HS-5 (cell line): ENCODE data around the gene BUD31.
A peak's percentile ranks its signal among the peaks of the same experiment; 100 is the strongest.

Experiments
- DNase-seq: peaks from one replicate; pipeline ENCODE4 v3.0.0-alpha.2; 2012; ENCODE audit warnings: low read depth

BUD31 gene

DNA sequence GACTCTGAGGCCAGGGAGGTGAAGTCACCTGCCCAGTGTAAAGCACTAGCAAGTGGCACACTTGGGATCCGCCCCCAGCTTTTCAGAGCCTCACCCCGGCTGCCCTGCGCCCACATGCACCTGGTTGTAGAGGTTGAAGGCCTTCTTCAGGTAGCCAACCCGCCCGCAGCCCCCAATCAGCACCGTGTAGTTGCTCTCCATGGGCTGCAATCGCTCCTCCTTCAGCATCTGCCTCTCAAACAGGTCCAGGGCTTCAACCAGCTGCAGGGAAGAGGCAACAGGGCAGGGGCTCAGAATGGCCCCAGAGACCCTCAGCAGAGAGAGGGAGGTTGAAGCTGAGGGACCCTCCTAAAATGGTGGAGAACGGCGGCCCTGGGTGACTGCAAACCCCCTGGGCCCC, 24.4 kb downstream of the BUD31 start:
- DNase-seq: no peak

DNA sequence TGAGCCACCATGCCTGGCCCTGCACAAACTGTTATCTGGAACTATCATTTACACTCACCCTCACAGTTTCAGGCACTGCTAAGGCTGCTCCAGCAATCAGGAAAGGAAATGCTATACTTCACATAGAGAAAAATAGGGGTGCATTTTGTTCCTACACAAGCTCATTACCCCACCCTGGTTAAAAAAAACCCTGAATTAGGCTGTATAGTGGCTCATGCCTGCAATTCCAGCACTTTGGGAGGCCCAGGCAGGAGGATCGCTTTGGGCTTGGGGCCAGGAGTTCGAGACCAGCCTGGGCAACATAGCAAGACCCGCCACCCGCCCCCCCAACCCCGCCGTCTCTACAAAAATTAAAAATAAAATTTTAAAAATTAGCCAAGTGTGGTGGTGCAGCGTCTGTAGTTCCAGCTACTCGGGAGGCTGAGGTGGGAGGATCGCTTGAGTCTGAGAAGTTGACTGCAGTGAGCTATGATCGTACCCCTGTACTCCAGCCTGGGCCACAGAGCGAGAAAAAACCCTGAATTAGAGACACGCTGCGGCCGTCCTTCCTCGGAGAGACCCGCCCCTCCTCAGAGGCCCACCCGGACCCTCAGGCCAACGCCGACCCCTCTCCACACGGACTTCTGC, 29.3 kb downstream of the BUD31 start:
- DNase-seq: no peak

DNA sequence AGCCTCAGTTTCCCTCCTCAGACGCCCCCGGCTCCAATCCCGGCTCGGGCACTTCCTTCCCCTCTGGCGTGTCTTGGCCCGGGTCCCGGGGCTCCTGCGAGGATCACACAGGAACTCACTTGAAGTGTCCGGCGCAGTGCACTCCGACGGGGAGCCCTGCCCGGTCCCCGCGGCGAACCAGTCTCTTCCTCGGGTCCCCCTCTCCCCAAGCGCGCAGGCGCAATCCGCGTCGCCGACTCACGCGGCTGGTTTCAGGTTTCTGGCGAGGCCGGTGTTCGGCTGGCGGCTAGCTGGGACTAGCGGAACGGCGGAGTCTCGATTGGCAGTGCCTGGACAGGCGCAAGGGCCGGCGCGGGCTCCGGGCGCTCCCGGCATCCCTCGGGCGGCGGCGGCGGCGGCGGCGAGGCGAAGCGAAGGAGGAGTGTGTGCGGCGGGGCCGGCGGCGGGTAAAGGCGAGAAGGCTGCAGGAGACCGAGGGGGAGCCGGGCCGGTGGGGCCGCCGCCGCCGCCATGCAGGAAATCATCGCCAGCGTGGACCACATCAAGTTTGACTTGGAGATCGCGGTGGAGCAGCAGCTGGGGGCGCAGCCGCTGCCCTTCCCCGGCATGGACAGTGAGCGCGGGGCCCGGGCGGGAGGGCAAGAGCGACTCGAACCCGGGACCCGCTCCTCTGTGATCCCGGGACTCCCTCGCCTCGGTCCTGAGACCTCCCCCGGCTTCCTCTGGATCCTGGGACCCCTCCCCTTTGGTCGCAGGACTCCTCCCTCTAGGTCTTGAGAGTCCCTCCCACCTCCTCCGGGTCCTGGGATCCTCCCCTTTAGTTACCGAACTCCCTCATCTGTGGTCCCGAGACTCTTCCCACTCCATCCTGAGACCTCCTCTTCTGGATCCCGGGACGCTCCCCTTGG, 30.1 kb downstream of the BUD31 start, which contains the start of the genes CPSF4 and PTCD1:
Gene CPSF4, plus strand, starts transcription at position 371 of the 908 bp plus-strand sequence. Its CDS starts 140 bp downstream, at position 511.
Gene PTCD1, minus strand, starts transcription at position 226 of the 908 bp plus-strand sequence. CDS start 3,556 bp downstream, outside the sequence.
- DNase-seq: peak; percentile 53

DNA sequence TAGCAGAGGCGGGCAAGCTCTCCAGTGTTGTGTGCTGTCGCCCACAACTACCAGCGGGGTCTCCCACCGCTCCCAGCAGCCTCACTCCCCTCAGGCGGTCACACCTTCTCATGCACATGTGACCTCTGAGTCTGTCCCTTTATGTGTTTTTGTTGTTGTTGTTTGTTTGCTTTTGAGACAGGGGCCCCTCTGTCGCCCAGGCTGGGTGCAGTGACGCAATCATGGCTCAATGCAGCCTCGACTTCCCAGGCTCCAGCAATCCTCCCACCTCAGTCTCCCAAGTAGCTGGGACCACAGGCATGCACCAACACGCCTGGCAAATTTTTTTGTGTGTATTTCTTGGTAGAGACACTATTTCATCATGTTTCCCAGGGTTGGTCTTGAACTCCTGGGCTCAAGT, 31.4 kb downstream of the BUD31 start:
- no peak for DNase-seq

DNA sequence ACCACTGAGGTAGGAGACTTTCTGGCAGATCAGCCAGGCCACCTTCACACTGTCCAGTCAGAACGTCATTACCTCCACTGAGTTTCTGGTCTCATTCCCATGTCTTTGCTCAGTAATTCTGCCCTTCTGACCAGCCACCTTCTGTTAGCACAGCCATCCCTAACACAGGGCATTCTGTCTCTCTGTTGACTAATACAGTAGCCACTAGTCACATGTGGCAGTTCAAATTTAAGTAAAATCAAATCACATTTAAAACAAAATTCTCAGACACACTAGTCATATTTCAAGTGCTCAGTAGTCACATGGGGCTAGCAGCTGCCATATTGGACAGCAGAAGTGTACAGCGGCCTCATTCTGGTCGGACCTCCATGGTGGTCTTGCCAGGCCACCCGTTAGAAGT, 37.3 kb downstream of the BUD31 start:
- no peak for DNase-seq

DNA sequence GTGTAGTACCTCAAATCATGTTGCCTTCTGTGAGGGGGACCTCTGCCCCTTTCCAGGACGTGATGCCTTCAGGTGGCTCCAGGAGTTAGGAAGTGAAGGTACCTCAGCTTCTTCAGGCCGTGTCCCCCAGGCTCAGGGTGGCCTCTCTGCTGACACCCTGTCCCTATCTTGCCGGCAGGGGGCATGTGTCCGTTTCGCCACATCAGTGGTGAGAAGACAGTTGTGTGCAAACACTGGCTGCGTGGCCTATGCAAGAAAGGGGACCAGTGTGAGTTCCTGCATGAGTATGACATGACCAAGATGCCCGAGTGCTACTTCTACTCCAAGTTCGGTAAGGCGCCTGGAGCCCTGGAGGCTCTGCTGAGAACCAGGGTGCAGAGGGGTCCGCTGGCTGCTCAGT, 39.2 kb downstream of the BUD31 start:
- no peak for DNase-seq

DNA sequence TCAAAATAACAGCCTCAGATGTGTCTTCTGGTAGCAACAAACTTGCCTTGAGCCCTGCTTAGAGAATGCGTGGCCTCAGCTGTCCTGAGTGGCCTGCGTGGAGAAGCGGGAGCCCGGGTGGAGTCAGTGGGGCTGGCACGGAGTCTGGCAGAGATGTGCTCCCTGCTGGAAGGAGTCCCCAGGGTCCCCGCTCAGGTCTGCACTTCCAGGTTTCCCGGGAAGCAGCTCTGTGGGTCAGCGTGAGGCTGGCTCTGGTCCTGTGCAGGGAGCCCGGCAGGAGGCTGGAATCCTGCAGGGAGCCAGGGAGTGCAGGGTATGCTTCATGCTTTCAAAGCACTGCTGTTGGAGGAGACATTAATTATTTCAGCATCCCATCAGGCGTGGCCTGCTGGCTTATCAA, 40.1 kb downstream of the BUD31 start:
- DNase-seq: no peak

DNA sequence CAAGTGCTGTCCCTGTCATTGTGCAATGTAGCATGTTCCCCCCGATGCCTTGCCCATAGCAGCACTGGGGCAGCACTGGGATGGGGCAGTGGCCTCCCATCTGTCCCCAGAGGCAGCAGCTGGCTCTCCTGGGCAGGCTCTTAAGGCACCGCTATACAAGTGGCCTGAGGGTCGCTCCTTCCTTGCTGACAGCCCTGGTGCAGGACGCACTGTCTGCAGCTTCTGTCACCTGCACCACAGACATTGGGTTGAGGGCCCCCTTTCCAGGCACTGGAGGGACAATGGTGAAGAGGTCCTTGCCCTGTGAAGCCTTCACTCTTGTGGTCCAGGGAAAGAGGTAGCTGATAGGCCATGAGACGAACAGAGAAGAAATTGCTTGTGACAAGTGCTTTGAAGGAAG, 40.6 kb downstream of the BUD31 start:
- no peak for DNase-seq

DNA sequence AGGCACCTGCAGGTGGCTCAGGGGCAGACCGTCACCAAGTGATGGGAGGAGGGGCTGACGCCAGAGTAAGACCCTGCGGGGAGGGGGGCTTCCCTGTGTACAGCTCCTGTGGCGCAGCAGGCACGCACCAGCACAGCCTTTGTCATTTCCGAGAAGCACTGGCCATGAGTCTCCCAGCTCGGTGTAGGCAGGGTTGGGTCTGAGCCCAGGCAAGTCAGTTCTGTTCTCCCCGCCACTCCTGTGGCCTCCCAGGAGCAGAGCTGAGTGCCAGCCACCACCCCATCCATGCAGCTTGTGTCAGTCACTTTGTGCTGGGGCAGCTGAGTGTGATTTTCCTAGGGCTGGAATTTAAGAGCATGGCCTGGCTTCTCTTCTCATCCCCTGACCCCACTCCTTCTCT, 43.2 kb downstream of the BUD31 start:
- no peak for DNase-seq

DNA sequence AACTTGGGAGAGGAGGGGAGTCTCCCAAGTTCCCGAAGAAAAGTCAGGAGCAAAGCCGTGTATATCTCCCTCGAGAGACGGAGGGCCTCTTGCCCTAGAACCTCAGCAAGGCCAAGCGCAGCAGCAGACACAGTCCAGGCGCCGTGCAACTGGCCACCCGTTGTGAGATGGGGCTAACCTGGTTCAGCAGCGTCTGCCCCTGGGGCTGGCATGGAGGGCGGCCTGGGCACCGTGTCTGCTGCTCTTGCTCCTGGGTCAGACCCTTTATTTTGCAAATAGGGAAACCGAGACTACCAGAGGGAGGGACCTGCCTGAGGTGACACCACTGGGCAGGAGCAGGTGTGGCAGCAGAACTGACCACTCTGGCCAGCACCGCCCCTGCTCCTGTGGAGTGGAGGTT, 43.8 kb downstream of the BUD31 start:
- no peak for DNase-seq

DNA sequence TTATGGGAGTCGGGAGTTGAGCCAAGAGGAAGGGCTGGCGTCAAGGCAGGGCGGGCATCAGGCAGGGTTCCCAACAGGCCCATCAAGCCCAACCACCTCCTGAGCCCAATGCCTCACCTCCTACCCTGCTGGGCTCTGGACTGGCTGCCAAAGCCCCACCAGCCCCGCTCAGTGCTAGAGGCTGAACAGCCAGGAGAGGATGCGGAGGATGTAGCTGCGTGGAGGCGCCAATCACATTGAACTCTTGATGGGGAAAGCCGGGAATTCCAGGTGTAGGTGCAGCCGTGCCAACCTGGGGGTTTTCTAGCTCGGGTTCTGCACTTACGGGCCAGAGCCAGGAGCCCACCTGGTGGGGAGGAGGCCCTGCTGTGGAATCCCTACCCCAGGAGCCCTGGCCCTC, 44.3 kb downstream of the BUD31 start:
- DNase-seq: no peak

DNA sequence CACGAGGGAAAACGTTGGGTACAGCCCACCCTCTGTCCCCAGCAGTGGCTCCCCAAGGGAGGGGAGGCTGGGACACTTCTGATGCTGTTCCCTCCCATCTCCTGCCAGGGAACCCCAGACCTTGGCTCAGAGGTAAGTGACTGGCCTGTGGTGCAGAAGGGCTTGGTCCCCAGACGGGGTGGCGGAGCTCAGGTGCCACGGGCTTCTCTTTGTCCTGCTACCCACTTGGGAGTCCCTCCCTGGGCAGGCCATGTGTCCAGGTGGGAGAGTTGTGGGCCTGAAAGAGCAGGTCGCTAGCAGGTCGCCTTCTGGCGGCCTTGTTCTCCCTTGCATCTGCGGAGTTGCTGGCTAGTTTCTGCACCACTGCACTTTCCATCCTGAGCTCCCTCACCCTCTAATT, 47.1 kb downstream of the BUD31 start:
- no peak for DNase-seq

DNA sequence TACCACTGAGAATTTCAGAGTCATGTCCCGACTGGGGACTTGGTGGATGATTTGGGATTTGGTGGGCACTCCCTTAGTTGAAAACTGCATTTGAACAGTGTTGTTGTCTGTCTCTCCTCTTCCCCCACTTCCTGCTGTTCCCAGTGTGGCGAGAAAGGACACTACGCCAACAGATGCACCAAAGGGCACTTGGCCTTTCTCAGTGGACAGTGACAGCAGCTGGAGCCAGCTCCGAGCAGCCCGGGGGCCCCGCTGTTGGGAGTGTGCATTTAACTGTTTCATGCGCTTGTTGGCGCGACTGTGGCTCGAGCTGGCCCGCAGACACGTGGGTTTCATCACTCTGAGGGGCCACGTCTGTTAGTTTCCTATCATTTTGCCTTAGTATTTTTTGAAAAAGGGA, 47.5 kb downstream of the BUD31 start:
- DNase-seq: no peak

DNA sequence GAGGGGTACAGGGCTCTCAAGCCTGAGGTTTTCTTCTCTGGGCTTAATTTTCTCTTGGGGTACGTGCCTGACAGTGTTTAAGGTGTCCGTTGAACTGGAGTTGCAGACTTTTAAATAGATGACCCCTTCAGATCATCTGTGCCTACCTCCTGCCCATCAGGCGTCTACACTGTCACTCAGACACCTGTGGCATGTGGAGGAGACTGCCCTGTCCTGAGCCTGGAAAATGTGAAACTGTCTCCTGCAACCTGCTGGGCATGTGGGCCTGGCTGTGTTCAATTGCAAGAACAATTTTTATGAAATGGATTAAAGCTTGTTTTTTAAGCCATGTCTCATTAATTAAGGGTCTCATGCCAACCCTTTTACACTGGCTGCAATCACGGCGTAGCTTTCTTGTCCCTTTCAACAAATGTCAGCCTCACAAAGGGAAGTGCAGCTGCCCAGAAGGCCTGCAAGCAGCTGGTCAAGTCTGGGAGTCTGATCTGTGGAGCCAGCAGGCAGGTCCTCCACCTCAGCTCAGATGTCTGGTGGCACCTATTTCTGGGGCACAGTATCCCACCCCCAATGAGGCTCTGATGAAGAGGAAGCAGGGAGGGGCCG, 48.4 kb downstream of the BUD31 start:
- DNase-seq: no peak

DNA sequence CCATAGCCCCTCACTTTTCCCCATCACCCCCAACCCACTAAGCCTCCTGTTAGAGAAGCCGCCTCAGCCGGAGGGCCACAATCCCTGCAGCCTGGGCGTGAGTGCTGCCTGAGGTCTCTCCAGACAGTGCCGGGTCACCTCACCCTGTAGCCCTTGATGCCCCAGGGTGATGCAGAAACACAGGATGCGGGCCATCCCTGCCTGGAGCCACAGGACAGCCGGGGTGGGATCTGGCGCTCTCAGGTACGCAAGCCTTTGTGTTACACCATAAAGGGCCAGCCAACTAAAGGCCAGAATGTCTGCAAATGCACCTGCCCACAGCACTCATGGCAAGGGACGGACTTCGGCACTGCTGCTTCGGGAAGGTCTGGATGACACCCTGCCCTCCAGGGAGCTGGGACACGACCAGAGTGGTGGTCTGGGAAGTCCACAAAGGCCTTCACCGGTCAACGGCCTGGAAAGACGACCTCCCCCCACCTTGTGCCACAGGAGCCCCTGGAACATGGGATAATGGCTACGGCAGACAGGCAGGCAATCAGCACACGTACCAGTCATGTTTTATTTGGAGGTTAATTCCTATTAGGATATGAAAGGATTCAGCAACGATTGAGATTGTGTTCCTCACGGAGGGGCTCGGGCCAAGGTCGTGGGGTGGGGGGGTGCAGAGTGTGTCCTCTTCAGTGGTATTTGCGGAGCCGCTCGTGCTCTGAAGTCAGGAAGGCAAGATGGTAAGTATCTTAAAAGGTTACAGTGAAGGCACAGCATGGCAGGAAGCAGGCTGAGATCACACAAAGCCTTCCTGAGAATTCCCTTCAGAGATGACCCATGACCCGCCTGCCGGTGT, 49.1 kb downstream of the BUD31 start:
- no peak for DNase-seq

DNA sequence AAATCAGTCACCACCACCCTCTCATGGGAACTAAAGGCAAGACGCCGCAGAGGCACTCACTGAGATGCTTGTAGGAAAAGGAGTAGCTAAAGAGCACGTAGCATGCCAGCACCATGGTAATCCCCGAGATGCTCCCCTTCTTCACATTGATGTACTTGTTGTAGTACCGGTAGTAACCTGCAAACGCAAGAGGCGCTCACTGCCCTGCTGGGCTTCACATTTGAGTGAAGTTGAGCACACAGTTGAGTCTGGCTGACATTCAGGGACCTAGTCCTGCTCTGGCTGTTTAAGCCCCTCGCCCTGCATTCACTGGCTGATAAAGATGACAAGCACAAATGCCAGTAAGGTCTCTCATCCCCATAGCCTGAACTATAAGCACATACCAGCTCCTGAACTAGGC, 50.3 kb downstream of the BUD31 start:
- no peak for DNase-seq

DNA sequence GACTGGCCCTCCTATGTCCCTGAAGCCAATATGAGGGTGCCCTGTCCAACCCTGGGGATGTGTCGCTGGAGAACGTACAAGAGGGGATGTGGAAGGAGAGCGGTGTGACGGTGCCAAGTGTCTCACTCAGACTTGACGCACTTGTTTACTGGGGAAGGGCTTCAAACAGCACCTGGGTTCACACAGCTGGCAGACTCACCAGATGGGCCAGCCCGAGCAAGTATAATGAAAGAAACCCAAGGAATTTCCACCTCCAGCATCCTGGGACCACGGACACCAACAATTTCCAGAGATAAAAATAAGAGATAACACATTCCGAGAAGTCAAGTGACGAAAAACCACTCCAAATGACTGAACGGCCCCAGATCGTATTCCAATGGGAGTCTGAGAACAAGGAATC, 51.9 kb downstream of the BUD31 start:
- no peak for DNase-seq

DNA sequence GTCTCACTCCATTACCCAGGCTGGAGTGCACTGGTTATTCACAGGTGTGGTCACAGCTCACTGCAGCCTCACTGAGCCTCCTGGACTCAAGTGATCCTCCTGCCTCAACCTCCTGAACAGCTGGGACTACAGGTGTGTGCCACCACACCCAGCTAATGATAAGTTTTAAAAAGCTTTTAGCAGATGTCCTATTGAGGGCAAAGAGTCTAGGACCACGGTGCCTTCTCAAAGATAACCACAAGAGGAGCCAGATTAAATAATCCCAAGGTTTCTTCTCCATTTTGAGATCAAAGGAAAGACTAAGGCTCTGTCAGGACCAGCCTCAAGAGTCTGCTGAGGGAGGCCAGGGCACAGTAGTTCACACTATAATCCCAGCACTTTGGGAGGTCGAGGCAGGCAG, 52.5 kb downstream of the BUD31 start:
- DNase-seq: no peak

DNA sequence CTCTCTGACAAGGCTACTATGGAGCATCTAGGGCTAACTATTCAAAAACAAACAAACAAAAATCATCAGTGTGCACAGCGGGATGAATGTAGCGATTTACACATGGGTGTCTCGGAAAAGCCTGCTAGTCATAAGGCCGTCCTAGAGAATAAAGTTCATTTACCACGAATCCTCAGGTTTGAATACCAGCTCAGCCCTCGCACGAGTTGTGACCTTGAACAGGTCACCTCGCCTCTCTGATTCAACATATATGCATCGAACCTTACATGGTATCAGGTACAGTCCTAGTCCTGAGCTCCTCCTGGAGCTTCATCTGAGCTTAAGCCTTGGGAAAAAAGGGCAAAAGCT, 56.6 kb downstream of the BUD31 start:
- DNase-seq: no peak

DNA sequence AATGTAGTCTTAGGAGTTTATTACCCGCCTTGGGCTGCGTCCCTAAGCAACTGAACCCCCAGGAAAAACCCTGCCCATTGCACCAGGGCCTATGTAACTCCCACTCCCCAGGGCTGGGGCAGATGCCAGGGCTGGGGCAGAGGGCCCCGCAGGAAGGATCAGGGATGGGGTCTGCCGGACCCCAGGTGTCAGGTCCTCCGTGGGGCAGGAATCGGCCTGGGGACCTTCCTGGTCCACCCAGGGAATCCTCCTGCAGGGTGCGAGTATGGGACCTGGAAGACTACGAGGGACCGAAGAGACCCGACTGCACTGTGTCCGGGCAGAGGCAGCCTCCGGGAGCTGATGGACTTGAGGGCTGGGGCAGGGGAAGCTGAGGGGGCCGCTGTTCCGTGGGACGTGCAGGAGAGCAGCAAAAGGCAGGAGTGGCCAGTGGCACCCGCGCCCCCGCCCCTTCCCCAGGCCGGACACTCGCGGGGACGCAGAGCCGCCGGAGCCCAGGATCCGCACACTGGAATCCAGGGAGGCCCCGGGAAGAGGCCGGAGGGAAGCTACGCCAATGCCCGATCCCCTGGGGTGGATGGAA, 59.7 kb downstream of the BUD31 start:
- no peak for DNase-seq
